ENCODE measurements around the gene KCNG4.

Gene KCNG4

GRCh38 chr16:84281074-84281473, 41.3 kb upstream of the KCNG4 start:
- TF ChIP-seq CTCF (conservative IDR thresholded peaks at IDR 0.05; ENCODE audit: control insufficient read depth, insufficient read depth, low read depth, low read length), result no peak
- H3K4me3 ChIP-seq (ENCODE audit: control insufficient read depth, low read depth, low read length), result no peak overlapping the region
- peak; percentile 30 for DNase-seq (ENCODE audit: low read depth)

GRCh38 chr16:84279881-84280280, 40.1 kb upstream of the KCNG4 start:
- no peak for DNase-seq (ENCODE audit: low read depth)
- no peak for TF ChIP-seq CTCF (conservative IDR thresholded peaks at IDR 0.05; ENCODE audit: control insufficient read depth, insufficient read depth, low read depth, low read length)
- no peak overlapping the region for H3K4me3 ChIP-seq (ENCODE audit: control insufficient read depth, low read depth, low read length)

- TF ChIP-seq CTCF (conservative IDR thresholded peaks at IDR 0.05; ENCODE audit: control insufficient read depth, insufficient read depth, low read depth, low read length), result no peak
- no peak for DNase-seq (ENCODE audit: low read depth)
- no peak overlapping the region for H3K4me3 ChIP-seq (ENCODE audit: control insufficient read depth, low read depth, low read length)
Measured at GRCh38 chr16:84278968-84279367, 39.2 kb upstream of the KCNG4 start.

- no peak for TF ChIP-seq CTCF (conservative IDR thresholded peaks at IDR 0.05; ENCODE audit: control insufficient read depth, insufficient read depth, low read depth, low read length)
- DNase-seq (ENCODE audit: low read depth), result no peak
- no peak overlapping the region for H3K4me3 ChIP-seq (ENCODE audit: control insufficient read depth, low read depth, low read length)
Measured at GRCh38 chr16:84278333-84278732, 38.5 kb upstream of the KCNG4 start.

GRCh38 chr16:84277244-84277823, 37.5 kb upstream of the KCNG4 start:
- peak; percentile 88 for TF ChIP-seq CTCF (conservative IDR thresholded peaks at IDR 0.05; ENCODE audit: control insufficient read depth, insufficient read depth, low read depth, low read length)
- peak; percentile 47 for DNase-seq (ENCODE audit: low read depth)
- no peak overlapping the region for H3K4me3 ChIP-seq (ENCODE audit: control insufficient read depth, low read depth, low read length)

GRCh38 chr16:84275585-84276151, 35.9 kb upstream of the KCNG4 start:
- DNase-seq (ENCODE audit: low read depth), result no peak
- no peak for TF ChIP-seq CTCF (conservative IDR thresholded peaks at IDR 0.05; ENCODE audit: control insufficient read depth, insufficient read depth, low read depth, low read length)

More at GRCh38 chr16:84275585-84276151, 35.9 kb upstream of the KCNG4 start:
- H3K4me3 ChIP-seq (ENCODE audit: control insufficient read depth, low read depth, low read length), result no peak overlapping the region

Measured in fibroblast of mammary gland (primary cell).